ENCODE results near the gene NDUFAF8. TPM values are rescaled to one million over a fixed set of nuclear protein-coding genes. Genes with fewer than 3 reads are reported as not detected.

The NDUFAF8 gene
- total RNA-seq, 1 donor from 2014 or later, result 38.9 TPM

DNA sequence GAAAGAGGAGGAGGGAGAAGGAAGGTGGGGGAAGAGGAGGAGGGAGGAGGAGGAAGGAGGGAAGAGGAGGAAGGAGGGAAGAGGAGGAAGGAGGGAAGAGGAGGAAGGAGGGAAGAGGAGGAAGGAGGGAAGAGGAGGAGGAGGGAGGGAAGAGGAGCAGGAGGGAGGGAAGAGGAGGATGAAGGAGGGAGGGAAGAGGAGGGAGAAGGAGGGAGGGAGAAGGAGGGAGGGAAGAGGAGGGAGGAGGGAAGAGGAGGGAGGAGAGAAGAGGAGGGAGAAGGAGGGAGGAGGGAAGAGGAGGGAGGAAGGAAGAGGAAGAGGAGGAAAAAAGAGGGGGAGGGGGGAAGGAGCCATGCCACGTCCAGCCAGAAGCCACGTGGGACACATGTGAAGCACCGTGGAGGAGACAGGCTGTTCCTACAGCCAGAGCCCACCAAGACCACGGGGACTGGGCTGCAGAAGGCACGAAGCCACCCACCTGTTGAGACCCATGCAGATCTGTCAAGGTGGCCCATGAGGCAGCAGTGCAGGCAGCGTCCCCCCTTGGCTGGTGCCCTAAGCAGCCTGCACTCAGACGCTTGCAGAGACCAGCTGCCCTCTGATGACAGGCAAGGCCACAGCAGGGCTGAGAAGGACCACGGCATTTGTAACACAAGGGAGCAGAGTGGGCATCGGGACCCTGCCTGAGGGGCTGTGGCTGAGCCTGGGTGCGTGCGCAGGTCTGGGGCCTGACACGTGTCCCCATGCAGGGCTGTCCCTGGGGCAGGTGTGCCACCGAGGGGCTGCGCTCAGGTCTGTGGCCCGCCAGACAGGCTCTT lies 10.3 kb downstream of the NDUFAF8 start:
- TF ChIP-seq, protein P1, sequence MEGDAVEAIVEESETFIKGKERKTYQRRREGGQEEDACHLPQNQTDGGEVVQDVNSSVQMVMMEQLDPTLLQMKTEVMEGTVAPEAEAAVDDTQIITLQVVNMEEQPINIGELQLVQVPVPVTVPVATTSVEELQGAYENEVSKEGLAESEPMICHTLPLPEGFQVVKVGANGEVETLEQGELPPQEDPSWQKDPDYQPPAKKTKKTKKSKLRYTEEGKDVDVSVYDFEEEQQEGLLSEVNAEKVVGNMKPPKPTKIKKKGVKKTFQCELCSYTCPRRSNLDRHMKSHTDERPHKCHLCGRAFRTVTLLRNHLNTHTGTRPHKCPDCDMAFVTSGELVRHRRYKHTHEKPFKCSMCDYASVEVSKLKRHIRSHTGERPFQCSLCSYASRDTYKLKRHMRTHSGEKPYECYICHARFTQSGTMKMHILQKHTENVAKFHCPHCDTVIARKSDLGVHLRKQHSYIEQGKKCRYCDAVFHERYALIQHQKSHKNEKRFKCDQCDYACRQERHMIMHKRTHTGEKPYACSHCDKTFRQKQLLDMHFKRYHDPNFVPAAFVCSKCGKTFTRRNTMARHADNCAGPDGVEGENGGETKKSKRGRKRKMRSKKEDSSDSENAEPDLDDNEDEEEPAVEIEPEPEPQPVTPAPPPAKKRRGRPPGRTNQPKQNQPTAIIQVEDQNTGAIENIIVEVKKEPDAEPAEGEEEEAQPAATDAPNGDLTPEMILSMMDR (IDR thresholded peaks at IDR 0.05), result no peak

DNA sequence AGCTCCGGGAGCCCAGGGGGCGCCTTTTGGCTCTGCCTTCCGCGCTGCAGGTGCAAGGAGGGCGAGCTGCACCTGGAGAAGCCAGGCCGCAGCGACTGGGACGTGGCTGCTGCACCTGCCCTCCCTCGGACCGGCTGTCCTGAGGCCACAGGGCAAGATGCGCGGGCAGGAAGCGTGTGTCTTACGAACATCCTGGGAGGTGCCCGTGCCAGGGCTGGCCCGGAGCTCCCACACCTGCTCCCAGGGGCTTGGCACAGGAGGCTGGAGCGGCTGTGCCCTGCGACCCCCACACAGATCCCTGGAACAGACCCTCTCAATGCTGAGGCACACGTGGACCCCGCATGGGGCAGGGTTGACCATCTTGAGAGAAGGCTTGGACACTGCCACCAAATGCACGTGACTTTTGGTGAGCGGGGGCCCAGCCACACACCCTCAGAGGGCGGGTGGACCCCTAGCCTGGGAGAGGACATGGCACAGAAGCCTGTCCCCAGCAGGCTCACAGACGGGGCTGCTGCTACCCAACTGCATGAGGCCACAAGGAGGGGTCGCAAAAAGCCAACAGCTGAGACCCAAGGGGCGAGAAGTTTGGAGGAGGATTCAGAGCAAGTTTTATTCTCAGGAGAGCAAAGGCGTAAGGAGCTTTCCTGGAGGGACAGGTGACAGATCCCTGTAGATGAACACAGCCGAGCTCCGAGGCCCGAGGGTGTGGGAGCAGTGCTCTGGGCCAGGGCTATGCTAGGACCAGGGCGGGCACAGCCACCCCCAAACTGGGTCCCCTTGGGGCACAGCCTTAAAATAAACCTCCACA lies 11.4 kb downstream of the NDUFAF8 start:
- H3K27ac Mint-ChIP-seq (ENCODE audit: unreplicated experiment), result no peak overlapping the region
- peaks cover 10% of the 10 kb centered on the region for H3K36me3 Mint-ChIP-seq (ENCODE audit: unreplicated experiment)
- H3K9me3 Mint-ChIP-seq (ENCODE audit: unreplicated experiment), result no peaks in the 10 kb centered on the region
- no peak overlapping the region for H3K4me3 Mint-ChIP-seq (ENCODE audit: unreplicated experiment)
- no peaks in the 10 kb centered on the region for H3K27me3 Mint-ChIP-seq (ENCODE audit: unreplicated experiment)
- H3K4me1 Mint-ChIP-seq (ENCODE audit: unreplicated experiment), result peaks cover 17% of the 10 kb centered on the region
- TF ChIP-seq, protein P1 (IDR thresholded peaks at IDR 0.05), result no peak
- DNase-seq (ENCODE audit: extremely low spot score, unreplicated experiment), result no peak

More for the DNA sequence above, 10.3 kb downstream of the NDUFAF8 start:
- DNase-seq (ENCODE audit: extremely low spot score, unreplicated experiment), result no peak
- Mint-ChIP-seq H3K36me3 (ENCODE audit: unreplicated experiment) (peaks cover 10% of the 10 kb centered on the region), H3K9me3 (ENCODE audit: unreplicated experiment) (no peaks in the 10 kb centered on the region), H3K4me1 (ENCODE audit: unreplicated experiment) (peaks cover 11% of the 10 kb centered on the region), H3K4me3 (ENCODE audit: unreplicated experiment) (no peak overlapping the region), H3K27me3 (ENCODE audit: unreplicated experiment) (no peaks in the 10 kb centered on the region), H3K27ac (ENCODE audit: unreplicated experiment) (no peak overlapping the region)

DNA sequence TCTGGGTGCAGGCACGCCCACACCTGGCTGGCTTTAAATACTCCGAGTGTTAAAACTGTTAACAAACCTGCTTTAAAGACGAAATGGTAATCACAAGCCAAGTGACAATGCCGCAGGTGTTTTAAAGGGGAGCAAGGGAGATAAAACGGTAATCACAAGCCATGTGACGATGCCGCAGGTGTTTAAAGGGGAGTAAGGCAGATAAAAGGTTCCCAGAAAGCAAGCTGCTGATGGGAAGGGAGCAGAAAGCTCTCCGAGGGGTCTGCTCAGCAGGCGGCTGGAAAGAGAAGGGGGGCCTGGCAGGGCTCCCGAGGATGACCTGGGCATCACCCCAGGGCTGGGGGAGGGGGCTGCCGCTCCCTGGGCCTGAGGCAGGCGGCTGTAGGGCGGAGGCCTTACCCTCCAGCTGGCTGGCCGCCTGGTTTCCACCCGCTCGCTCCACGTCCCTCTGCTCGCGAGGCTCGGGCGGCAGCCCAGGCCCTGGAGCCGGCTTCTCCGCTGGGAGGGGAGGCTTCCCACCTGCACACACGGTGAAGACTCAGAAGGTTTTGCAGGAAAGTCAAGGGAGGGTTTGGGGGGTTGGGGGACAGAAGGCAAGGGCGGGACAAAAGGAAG lies 12.1 kb downstream of the NDUFAF8 start:
- no peak for DNase-seq (ENCODE audit: extremely low spot score, unreplicated experiment)
- TF ChIP-seq, protein P1 (IDR thresholded peaks at IDR 0.05), result no peak
- H3K4me1 Mint-ChIP-seq (ENCODE audit: unreplicated experiment), result peaks cover 19% of the 10 kb centered on the region
- no peak overlapping the region for H3K4me3 Mint-ChIP-seq (ENCODE audit: unreplicated experiment)
- no peaks in the 10 kb centered on the region for H3K27me3 Mint-ChIP-seq (ENCODE audit: unreplicated experiment)
- no peak overlapping the region for H3K27ac Mint-ChIP-seq (ENCODE audit: unreplicated experiment)
- no peaks in the 10 kb centered on the region for H3K9me3 Mint-ChIP-seq (ENCODE audit: unreplicated experiment)
- peaks cover 10% of the 10 kb centered on the region for H3K36me3 Mint-ChIP-seq (ENCODE audit: unreplicated experiment)

DNA sequence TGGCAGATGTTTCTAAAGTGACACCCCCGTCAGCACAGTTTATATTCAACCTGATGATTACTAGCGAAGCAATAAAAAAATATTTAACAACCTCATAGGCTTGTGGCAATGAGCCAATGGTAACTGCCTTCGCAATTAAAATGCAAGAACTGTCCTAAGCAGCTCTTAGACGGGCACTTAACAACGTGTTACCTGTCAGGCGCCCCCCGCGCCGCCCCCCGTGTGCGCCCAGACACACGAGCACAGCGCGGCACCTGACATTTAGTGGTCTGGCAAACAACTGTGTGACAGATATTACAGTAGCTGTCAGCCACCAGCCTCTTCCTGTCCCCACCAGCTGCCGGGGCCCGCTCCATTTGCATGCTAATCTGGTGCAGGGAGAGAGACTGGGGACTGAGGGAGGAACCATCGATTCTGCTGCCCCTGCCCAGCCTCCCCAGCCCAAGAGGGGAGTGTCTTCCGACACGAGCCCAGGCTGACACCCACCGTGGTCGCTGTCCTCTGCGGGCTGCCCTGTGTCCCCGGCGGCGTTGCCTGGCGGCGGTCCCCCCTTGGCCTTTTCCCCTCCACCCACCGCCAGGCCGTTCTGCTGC lies 12.7 kb downstream of the NDUFAF8 start:
- Mint-ChIP-seq H3K36me3 (ENCODE audit: unreplicated experiment) (peaks cover 10% of the 10 kb centered on the region), H3K27me3 (ENCODE audit: unreplicated experiment) (no peaks in the 10 kb centered on the region), H3K9me3 (ENCODE audit: unreplicated experiment) (no peaks in the 10 kb centered on the region), H3K27ac (ENCODE audit: unreplicated experiment) (no peak overlapping the region), H3K4me1 (ENCODE audit: unreplicated experiment) (peaks cover 19% of the 10 kb centered on the region), H3K4me3 (ENCODE audit: unreplicated experiment) (no peak overlapping the region)
- TF ChIP-seq, protein P1 (IDR thresholded peaks at IDR 0.05), result no peak
- no peak for DNase-seq (ENCODE audit: extremely low spot score, unreplicated experiment)
